ENCODE measurements around the gene UBE2D4. TPM values are rescaled to one million over a fixed set of nuclear protein-coding genes. Genes with fewer than 3 reads are reported as not detected.

Gene UBE2D4
- total and polyA plus RNA-seq, 2 donors (not counting 1 experiment from before 2014, with no cell fraction given): 5.8 to 9.4 TPM

- ATAC-seq (ENCODE audit: low read depth) (no peak), DNase-seq (no peak)
- Mint-ChIP-seq H3K4me1 (no peaks in the 10 kb centered on the region), H3K27me3 (no peaks in the 10 kb centered on the region), H3K27ac (no peak overlapping the region), H3K4me3 (no peak overlapping the region), H3K9me3 (ENCODE audit: insufficient read depth) (no peaks in the 10 kb centered on the region)
- 92% methylated on average over 2 of the region's 5 CpGs for WGBS (ENCODE audit: insufficient coverage)
- Histone ChIP-seq H3K4me2 (replicated peaks; ENCODE audit: low read depth, low read length, poor library complexity, severe bottlenecking) (no peak overlapping the region), H3K4me3 (ENCODE audit: control extremely low read depth in 1 of 5, extremely low read depth in 1 of 5, insufficient read depth in 1 of 5, low read depth in 2 of 5, low read length in 4 of 5) (no peak overlapping the region), H3K4me1 (ENCODE audit: control insufficient read depth in 2 of 2, insufficient read depth in 2 of 2, low read length in 2 of 2) (no peaks in the 10 kb centered on the region), H3K27me3 (replicated peaks in 1 of 4; ENCODE audit: control extremely low read depth in 1 of 4, control insufficient read depth in 3 of 4, insufficient read depth in 4 of 4, low read length in 3 of 4) (no peaks in the 10 kb centered on the region), H4K20me1 (ENCODE audit: control insufficient read depth, insufficient read depth, low read length, poor library complexity, severe bottlenecking) (peaks cover 8% of the 10 kb centered on the region), H2AFZ (ENCODE audit: insufficient read depth, low read depth, low read length, poor library complexity, severe bottlenecking) (no peak overlapping the region), H3K9ac (ENCODE audit: low read length) (no peak overlapping the region), H3K79me2 (ENCODE audit: control insufficient read depth, insufficient read depth, low read length) (peaks cover 7% of the 10 kb centered on the region), H3K9me3 (ENCODE audit: control extremely low read depth in 1 of 3, control insufficient read depth in 2 of 3, insufficient read depth in 1 of 3, low read length in 2 of 3) (peaks cover 0 to 6% (median 0%) of the 10 kb centered on the region in 3 donors), H3K36me3 (replicated peaks in 1 of 2; ENCODE audit: control extremely low read depth in 1 of 2, control insufficient read depth in 1 of 2, extremely low read depth in 1 of 2, insufficient read depth in 2 of 2, low read length in 1 of 2) (no peaks in the 10 kb centered on the region), H3K27ac (ENCODE audit: low read length in 2 of 2) (no peak overlapping the region)
- CTCF ChIA-PET: no interaction called here
- intact Hi-C loops (cut with micrococcal nuclease): no loop called here
- no peak for TF ChIP-seq EZH2 (IDR thresholded peaks at IDR 0.05; ENCODE audit: borderline replicate concordance, insufficient read depth, low read depth, low read length, poor library complexity, severe bottlenecking)
- TF ChIP-seq, protein P1, sequence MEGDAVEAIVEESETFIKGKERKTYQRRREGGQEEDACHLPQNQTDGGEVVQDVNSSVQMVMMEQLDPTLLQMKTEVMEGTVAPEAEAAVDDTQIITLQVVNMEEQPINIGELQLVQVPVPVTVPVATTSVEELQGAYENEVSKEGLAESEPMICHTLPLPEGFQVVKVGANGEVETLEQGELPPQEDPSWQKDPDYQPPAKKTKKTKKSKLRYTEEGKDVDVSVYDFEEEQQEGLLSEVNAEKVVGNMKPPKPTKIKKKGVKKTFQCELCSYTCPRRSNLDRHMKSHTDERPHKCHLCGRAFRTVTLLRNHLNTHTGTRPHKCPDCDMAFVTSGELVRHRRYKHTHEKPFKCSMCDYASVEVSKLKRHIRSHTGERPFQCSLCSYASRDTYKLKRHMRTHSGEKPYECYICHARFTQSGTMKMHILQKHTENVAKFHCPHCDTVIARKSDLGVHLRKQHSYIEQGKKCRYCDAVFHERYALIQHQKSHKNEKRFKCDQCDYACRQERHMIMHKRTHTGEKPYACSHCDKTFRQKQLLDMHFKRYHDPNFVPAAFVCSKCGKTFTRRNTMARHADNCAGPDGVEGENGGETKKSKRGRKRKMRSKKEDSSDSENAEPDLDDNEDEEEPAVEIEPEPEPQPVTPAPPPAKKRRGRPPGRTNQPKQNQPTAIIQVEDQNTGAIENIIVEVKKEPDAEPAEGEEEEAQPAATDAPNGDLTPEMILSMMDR (IDR thresholded peaks at IDR 0.05): no peak
- POLR2A ChIA-PET: no interaction called here
Observed at GRCh38 chr7:43915907-43916306, 10.3 kb upstream of the UBE2D4 start.

- Histone ChIP-seq H2AFZ (ENCODE audit: insufficient read depth, low read depth, low read length, poor library complexity, severe bottlenecking) (no peak overlapping the region), H3K27me3 (replicated peaks in 1 of 4; ENCODE audit: control extremely low read depth in 1 of 4, control insufficient read depth in 3 of 4, insufficient read depth in 4 of 4, low read length in 3 of 4) (no peaks in the 10 kb centered on the region), H3K4me2 (replicated peaks; ENCODE audit: low read depth, low read length, poor library complexity, severe bottlenecking) (no peak overlapping the region), H3K36me3 (replicated peaks in 1 of 2; ENCODE audit: control extremely low read depth in 1 of 2, control insufficient read depth in 1 of 2, extremely low read depth in 1 of 2, insufficient read depth in 2 of 2, low read length in 1 of 2) (peaks cover 0 to 3% of the 10 kb centered on the region in 2 experiments), H3K4me3 (ENCODE audit: control extremely low read depth in 1 of 5, extremely low read depth in 1 of 5, insufficient read depth in 1 of 5, low read depth in 2 of 5, low read length in 4 of 5) (no peak overlapping the region), H3K27ac (ENCODE audit: low read length in 2 of 2) (no peak overlapping the region), H3K9me3 (ENCODE audit: control extremely low read depth in 1 of 3, control insufficient read depth in 2 of 3, insufficient read depth in 1 of 3, low read length in 2 of 3) (no peaks in the 10 kb centered on the region), H3K9ac (ENCODE audit: low read length) (no peak overlapping the region), H3K79me2 (ENCODE audit: control insufficient read depth, insufficient read depth, low read length) (peaks cover 30% of the 10 kb centered on the region), H4K20me1 (ENCODE audit: control insufficient read depth, insufficient read depth, low read length, poor library complexity, severe bottlenecking) (peaks cover 8% of the 10 kb centered on the region), H3K4me1 (ENCODE audit: control insufficient read depth in 2 of 2, insufficient read depth in 2 of 2, low read length in 2 of 2) (peaks cover 5 to 13% of the 10 kb centered on the region in 2 donors)
- peaks cover 12% of the 10 kb centered on the region for H3K4me1 Mint-ChIP-seq
- intact Hi-C loops (cut with micrococcal nuclease): no loop called here
- DNase-seq: no peak
- no peaks in the 10 kb centered on the region for H3K27me3 Mint-ChIP-seq
- ChIA-PET POLR2A (no interaction called here), CTCF (interaction anchor here (0.6 kb wide), 1 partner anchor 341 kb away, joined by 3 read pairs; no protein-coding TSS in a partner anchor)
- H3K4me3 Mint-ChIP-seq: no peak overlapping the region
- ATAC-seq (ENCODE audit: low read depth): no peak
- no peak overlapping the region for H3K27ac Mint-ChIP-seq
- TF ChIP-seq EZH2 (IDR thresholded peaks at IDR 0.05; ENCODE audit: borderline replicate concordance, insufficient read depth, low read depth, low read length, poor library complexity, severe bottlenecking): no peak
- TF ChIP-seq, protein P1 (IDR thresholded peaks at IDR 0.05): no peak
- no peaks in the 10 kb centered on the region for H3K9me3 Mint-ChIP-seq (ENCODE audit: insufficient read depth)
- WGBS (ENCODE audit: insufficient coverage): no CpG with 5 or more reads among the region's 2 CpGs
Observed at GRCh38 chr7:43921423-43921822, 4.8 kb upstream of the UBE2D4 start.

Measured in B cell (primary cell).